SU-DHL-6 (cell line): ENCODE measurements around the gene ZNF354B.

Experiments used
- EZH2phosphoT487 ChIP-seq: fragments of 200-600 bp; sonication (generic), shearing (Covaris generic); conservative IDR thresholded peaks from 2 replicates; pipeline ENCODE4 v1.6.1; 2018; ENCODE audit warnings: mild to moderate bottlenecking, antibody characterized with exemption, low read length, moderate library complexity, mixed read lengths
- TF ChIP-seq, protein P1 (sequence below): fragments of 200-600 bp; sonication (generic); IDR thresholded peaks from one replicate; pipeline ENCODE4 v1.5.1; 2017; ENCODE audit warnings: antibody characterized with exemption, mild to moderate bottlenecking, low read length, moderate library complexity; ENCODE audit not compliant: insufficient read depth, poor library complexity, severe bottlenecking

DNA sequence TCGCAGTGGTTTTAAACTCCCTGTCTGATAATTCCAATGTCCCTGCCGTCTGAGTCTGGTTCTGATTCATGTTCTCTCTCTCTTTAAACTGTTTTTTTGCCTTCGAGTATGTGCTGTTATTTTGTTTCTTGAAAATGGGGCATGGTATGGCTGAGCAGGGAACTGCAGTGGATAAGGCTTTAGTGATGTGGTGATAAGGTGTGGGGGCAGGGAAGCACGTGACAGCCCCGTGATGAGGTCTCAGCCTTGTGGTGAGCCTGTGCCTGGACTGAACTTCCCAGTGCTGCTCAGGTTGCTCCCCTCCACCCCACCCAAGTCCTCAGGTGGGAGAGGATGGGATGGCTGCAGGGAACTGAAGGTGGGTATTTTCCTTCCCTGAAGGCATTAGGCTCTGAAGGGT is 5.5 kb upstream of the ZNF354B start:
- TF ChIP-seq, protein P1, sequence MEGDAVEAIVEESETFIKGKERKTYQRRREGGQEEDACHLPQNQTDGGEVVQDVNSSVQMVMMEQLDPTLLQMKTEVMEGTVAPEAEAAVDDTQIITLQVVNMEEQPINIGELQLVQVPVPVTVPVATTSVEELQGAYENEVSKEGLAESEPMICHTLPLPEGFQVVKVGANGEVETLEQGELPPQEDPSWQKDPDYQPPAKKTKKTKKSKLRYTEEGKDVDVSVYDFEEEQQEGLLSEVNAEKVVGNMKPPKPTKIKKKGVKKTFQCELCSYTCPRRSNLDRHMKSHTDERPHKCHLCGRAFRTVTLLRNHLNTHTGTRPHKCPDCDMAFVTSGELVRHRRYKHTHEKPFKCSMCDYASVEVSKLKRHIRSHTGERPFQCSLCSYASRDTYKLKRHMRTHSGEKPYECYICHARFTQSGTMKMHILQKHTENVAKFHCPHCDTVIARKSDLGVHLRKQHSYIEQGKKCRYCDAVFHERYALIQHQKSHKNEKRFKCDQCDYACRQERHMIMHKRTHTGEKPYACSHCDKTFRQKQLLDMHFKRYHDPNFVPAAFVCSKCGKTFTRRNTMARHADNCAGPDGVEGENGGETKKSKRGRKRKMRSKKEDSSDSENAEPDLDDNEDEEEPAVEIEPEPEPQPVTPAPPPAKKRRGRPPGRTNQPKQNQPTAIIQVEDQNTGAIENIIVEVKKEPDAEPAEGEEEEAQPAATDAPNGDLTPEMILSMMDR: no peak
- TF ChIP-seq EZH2phosphoT487: no peak
